22Rv1 (cell line): ENCODE measurements around the gene PPP1R12B.

Experiments used
- CTCF ChIP-seq: fragments of 450-650 bp; IDR thresholded peaks from 2 replicates; pipeline ENCODE4 v1.5.1; 2017; ENCODE audit warnings: mild to moderate bottlenecking
- ZFX ChIP-seq: fragments of 450-650 bp; IDR thresholded peaks from 2 replicates; pipeline ENCODE4 v1.6.1; 2017; ENCODE audit warnings: antibody characterized with exemption, borderline replicate concordance

GRCh38 chr1:202367271-202367670 is 18.8 kb downstream of the PPP1R12B start:
- TF ChIP-seq CTCF (no peak), ZFX (no peak)
